Panc1 (cell line): ENCODE results near the gene LDLR.

Experiments used
- POLR2AphosphoS5 ChIP-seq: IDR thresholded peaks from 2 replicates; pipeline ENCODE4 v1.6.1; 2012; ENCODE audit warnings: mild to moderate bottlenecking, low read depth, low read length, moderate library complexity
- TF ChIP-seq, protein P1 (sequence below): fragments of 450-650 bp; IDR thresholded peaks from 2 replicates; pipeline ENCODE4 v1.5.1; 2017; ENCODE audit warnings: mild to moderate bottlenecking

DNA sequence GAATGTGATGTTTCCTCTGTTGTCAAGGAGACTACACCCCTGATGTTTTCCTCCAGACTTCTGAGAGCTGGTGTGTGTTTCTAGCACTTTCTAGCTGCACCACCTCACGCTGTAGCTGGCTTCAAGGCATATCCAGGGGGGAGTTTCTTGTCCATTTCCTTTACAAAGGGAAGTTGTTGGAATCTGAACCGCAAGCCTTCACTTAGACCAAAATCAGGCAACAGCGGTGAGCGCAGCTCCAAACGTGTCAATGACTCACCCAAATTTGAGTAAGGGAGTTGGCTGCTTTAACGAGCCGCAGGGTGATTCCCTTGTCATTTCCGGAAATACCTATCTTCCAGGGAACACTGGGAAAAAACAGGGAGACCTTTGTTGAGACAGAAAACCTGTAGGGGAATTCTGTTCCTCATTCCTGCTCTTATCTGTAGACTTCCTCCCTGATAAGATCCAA lies 2.5 kb downstream of the LDLR start:
- TF ChIP-seq, protein P1, sequence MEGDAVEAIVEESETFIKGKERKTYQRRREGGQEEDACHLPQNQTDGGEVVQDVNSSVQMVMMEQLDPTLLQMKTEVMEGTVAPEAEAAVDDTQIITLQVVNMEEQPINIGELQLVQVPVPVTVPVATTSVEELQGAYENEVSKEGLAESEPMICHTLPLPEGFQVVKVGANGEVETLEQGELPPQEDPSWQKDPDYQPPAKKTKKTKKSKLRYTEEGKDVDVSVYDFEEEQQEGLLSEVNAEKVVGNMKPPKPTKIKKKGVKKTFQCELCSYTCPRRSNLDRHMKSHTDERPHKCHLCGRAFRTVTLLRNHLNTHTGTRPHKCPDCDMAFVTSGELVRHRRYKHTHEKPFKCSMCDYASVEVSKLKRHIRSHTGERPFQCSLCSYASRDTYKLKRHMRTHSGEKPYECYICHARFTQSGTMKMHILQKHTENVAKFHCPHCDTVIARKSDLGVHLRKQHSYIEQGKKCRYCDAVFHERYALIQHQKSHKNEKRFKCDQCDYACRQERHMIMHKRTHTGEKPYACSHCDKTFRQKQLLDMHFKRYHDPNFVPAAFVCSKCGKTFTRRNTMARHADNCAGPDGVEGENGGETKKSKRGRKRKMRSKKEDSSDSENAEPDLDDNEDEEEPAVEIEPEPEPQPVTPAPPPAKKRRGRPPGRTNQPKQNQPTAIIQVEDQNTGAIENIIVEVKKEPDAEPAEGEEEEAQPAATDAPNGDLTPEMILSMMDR: no peak
- TF ChIP-seq POLR2AphosphoS5: peak; percentile 24; the same call in 1 of the 2 replicates
